GM12874 (cell line): ENCODE measurements around the gene ADAMTS6.

Experiments
- TF ChIP-seq, protein P1 (sequence below): IDR thresholded peaks from 2 replicates; pipeline ENCODE4 v1.5.1; 2011; ENCODE audit warnings: low read depth, mild to moderate bottlenecking, control low read depth, low read length, moderate library complexity; ENCODE audit not compliant: insufficient read depth

The ADAMTS6 gene

DNA sequence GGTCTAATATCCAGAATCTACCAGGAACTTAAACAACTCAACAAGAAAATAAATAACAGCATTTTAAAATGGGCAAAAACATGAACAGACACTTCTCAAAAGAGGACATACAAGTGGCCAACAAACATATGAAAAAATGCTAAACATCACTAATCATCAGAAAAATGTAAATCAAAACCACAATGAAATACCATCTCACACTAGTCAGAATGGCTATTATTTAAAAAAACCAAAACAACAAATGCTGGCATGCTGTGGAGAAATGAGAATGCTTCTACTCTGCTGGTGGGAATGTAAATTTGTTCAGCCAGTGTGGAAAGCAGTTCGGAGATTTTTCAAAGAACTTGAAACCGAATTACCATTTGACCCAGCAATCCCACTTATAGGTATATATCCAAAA, 63.1 kb downstream of the ADAMTS6 start:
- TF ChIP-seq, protein P1, sequence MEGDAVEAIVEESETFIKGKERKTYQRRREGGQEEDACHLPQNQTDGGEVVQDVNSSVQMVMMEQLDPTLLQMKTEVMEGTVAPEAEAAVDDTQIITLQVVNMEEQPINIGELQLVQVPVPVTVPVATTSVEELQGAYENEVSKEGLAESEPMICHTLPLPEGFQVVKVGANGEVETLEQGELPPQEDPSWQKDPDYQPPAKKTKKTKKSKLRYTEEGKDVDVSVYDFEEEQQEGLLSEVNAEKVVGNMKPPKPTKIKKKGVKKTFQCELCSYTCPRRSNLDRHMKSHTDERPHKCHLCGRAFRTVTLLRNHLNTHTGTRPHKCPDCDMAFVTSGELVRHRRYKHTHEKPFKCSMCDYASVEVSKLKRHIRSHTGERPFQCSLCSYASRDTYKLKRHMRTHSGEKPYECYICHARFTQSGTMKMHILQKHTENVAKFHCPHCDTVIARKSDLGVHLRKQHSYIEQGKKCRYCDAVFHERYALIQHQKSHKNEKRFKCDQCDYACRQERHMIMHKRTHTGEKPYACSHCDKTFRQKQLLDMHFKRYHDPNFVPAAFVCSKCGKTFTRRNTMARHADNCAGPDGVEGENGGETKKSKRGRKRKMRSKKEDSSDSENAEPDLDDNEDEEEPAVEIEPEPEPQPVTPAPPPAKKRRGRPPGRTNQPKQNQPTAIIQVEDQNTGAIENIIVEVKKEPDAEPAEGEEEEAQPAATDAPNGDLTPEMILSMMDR: no peak

DNA sequence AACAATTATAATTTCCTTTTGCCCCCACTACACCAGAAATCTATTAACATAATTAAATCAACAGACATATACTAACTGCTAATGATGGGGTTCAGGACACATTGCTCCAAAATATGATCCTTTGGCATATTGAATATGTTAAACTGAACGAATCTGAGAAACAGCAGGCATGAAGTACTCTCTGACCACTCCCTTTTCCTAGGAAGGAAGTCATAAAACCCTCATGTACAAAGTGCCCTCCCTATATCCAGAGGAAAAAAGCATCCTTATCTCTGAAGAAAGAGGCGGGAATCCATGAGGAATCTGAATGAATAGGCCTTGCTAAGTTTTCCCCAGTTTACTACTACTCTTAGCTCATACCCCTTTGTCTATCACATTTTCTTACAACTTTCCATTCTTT, 67.9 kb downstream of the ADAMTS6 start:
- TF ChIP-seq, protein P1: no peak

- TF ChIP-seq, protein P1: no peak
These were observed 68.9 kb downstream of the ADAMTS6 start for GRCh38 chr5:65412842-65413241.

DNA sequence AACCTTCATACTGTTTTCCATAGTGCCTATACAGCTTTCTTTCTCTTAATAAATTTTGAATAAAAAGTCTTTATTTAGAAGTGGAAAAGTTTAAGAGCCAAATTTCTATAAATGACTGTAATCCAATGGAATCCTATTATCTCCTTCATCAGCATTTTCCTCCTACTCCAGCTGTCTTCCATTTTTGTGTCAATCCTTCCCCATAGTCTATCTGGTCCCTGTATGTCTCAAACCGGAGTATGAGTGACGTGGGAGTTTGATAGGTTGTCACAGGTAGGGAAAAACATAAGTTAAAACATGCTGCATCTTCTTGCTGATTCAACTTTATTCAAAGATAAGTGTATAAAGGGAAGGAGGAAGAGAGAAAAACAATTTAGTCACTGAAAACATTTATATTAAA, 70.4 kb downstream of the ADAMTS6 start:
- TF ChIP-seq, protein P1: no peak

GRCh38 chr5:65395526-65396155, 86.1 kb downstream of the ADAMTS6 start:
- TF ChIP-seq, protein P1: no peak

- TF ChIP-seq, protein P1: no peak
These were observed 87.6 kb downstream of the ADAMTS6 start for GRCh38 chr5:65394087-65394486.

DNA sequence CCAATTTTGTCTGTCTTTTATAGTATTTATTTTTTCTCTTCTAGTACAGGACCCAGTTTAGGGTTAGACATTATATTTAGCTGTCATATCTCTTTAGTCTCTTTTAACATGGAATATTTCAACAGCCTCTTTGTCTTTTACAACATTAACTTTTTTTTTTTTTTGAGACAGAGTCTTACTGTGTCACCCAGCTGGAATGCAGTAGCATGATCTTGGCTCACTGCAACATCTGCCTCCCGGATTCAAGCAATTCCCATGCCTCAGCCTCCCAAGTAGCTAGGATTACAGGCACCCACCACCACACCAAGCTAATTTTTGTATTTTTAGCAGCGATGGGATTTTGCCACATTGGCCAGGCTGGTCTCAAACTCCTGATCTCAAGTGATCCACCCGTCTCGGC, 90.1 kb downstream of the ADAMTS6 start:
- TF ChIP-seq, protein P1: no peak
